A673 (cell line): ENCODE measurements around the gene DLGAP1.

Experiments used
- CTCF ChIP-seq: fragments of 300-800, 200-600 bp; sonication (generic); conservative IDR thresholded peaks from 2 replicates; pipeline ENCODE4 v1.5.1; 2017; ENCODE audit warnings: low read depth, mild to moderate bottlenecking, antibody characterized with exemption, low read length, moderate library complexity, mixed read lengths
- EZH2 ChIP-seq: fragments of 200-600 bp; sonication (generic); IDR thresholded peaks from 2 replicates; pipeline ENCODE4 v1.6.1; 2017; ENCODE audit warnings: borderline replicate concordance, low read depth, mild to moderate bottlenecking, mixed read lengths, antibody characterized with exemption, low read length; ENCODE audit not compliant: poor library complexity, severe bottlenecking

- no peak for TF ChIP-seq CTCF
- no peak for TF ChIP-seq EZH2
Observed at GRCh38 chr18:3616142-3616541, 839.0 kb downstream of the DLGAP1 start.
